Stimulated activated memory B cell treated with anti-CD40 and anti-IgM and Interleukin-4, amounts not matched to agents 10 μg/mL and 1 μg/mL and 100 μg/mL, for 72 hours (primary cell): Measurements from ENCODE around the gene CCDC154.

Experiments
- ATAC-seq: fragments of 150-1000 bp; cut with Tn5 transposase; 2 replicates; pipeline ENCODE4 v1.10.0; 2021
- H3K27ac Mint-ChIP-seq: one replicate; pipeline ENCODE4 v1.8.0; 2022; ENCODE audit warnings: mild to moderate bottlenecking, mixed read lengths
- H3K27me3 Mint-ChIP-seq: one replicate; pipeline ENCODE4 v1.8.0; 2022; ENCODE audit warnings: mixed read lengths
- H3K36me3 Mint-ChIP-seq: one replicate; pipeline ENCODE4 v1.8.0; 2022; ENCODE audit warnings: mixed read lengths
- H3K4me1 Mint-ChIP-seq: one replicate; pipeline ENCODE4 v1.8.0; 2022; ENCODE audit warnings: mixed read lengths
- H3K4me3 Mint-ChIP-seq: one replicate; pipeline ENCODE4 v1.8.0; 2022; ENCODE audit warnings: mild to moderate bottlenecking, moderate library complexity, mixed read lengths
- H3K9me3 Mint-ChIP-seq: one replicate; pipeline ENCODE4 v1.8.0; 2022; ENCODE audit warnings: mixed read lengths

CCDC154 gene

GRCh38 chr16:1408171-1408837 is 36.1 kb downstream of the CCDC154 start:
- peaks cover 21% of the 10 kb centered on the region for H3K36me3 Mint-ChIP-seq
- peak; percentile 95 for ATAC-seq
- H3K4me1 Mint-ChIP-seq: peaks cover 44% of the 10 kb centered on the region
- peak overlapping the region; percentile 94 for H3K4me3 Mint-ChIP-seq
- no peaks in the 10 kb centered on the region for H3K9me3 Mint-ChIP-seq
- no peaks in the 10 kb centered on the region for H3K27me3 Mint-ChIP-seq
- peak overlapping the region; percentile 75 for H3K27ac Mint-ChIP-seq

- Mint-ChIP-seq H3K36me3 (peaks cover 26% of the 10 kb centered on the region), H3K4me3 (peak overlapping the region; percentile 94), H3K27me3 (no peaks in the 10 kb centered on the region), H3K9me3 (no peaks in the 10 kb centered on the region), H3K27ac (peak overlapping the region; percentile 75), H3K4me1 (peaks cover 44% of the 10 kb centered on the region)
- no peak for ATAC-seq
Observed at GRCh38 chr16:1407753-1408152, 36.6 kb downstream of the CCDC154 start.

GRCh38 chr16:1403733-1404132 is 40.6 kb downstream of the CCDC154 start:
- no peak overlapping the region for H3K4me3 Mint-ChIP-seq
- peaks cover 28% of the 10 kb centered on the region for H3K4me1 Mint-ChIP-seq
- H3K27ac Mint-ChIP-seq: no peak overlapping the region
- H3K36me3 Mint-ChIP-seq: peaks cover 46% of the 10 kb centered on the region
- no peaks in the 10 kb centered on the region for H3K9me3 Mint-ChIP-seq
- ATAC-seq: no peak
- no peaks in the 10 kb centered on the region for H3K27me3 Mint-ChIP-seq

- peaks cover 21% of the 10 kb centered on the region for H3K4me1 Mint-ChIP-seq
- no peaks in the 10 kb centered on the region for H3K9me3 Mint-ChIP-seq
- no peaks in the 10 kb centered on the region for H3K27me3 Mint-ChIP-seq
- H3K36me3 Mint-ChIP-seq: peaks cover 53% of the 10 kb centered on the region
- ATAC-seq: no peak
- no peak overlapping the region for H3K27ac Mint-ChIP-seq
- H3K4me3 Mint-ChIP-seq: no peak overlapping the region
Observed at GRCh38 chr16:1403036-1403435, 41.3 kb downstream of the CCDC154 start.

- peaks cover 8% of the 10 kb centered on the region for H3K4me1 Mint-ChIP-seq
- no peaks in the 10 kb centered on the region for H3K27me3 Mint-ChIP-seq
- ATAC-seq: no peak
- H3K27ac Mint-ChIP-seq: no peak overlapping the region
- no peaks in the 10 kb centered on the region for H3K9me3 Mint-ChIP-seq
- peaks cover 56% of the 10 kb centered on the region for H3K36me3 Mint-ChIP-seq
- no peak overlapping the region for H3K4me3 Mint-ChIP-seq
Observed at GRCh38 chr16:1401758-1402154, 42.6 kb downstream of the CCDC154 start.

GRCh38 chr16:1401061-1401757 is 43.1 kb downstream of the CCDC154 start:
- H3K9me3 Mint-ChIP-seq: no peaks in the 10 kb centered on the region
- H3K27ac Mint-ChIP-seq: no peak overlapping the region
- H3K4me3 Mint-ChIP-seq: no peak overlapping the region
- ATAC-seq: no peak
- no peaks in the 10 kb centered on the region for H3K27me3 Mint-ChIP-seq
- H3K36me3 Mint-ChIP-seq: peaks cover 59% of the 10 kb centered on the region
- H3K4me1 Mint-ChIP-seq: peaks cover 7% of the 10 kb centered on the region

GRCh38 chr16:1398826-1399581 is 45.4 kb downstream of the CCDC154 start:
- Mint-ChIP-seq H3K27ac (no peak overlapping the region), H3K9me3 (no peaks in the 10 kb centered on the region), H3K27me3 (no peaks in the 10 kb centered on the region), H3K4me1 (no peaks in the 10 kb centered on the region), H3K4me3 (no peak overlapping the region), H3K36me3 (peaks cover 49% of the 10 kb centered on the region)
- no peak for ATAC-seq

GRCh38 chr16:1398351-1398750 is 46.0 kb downstream of the CCDC154 start:
- Mint-ChIP-seq H3K4me3 (no peak overlapping the region), H3K4me1 (no peaks in the 10 kb centered on the region), H3K9me3 (no peaks in the 10 kb centered on the region), H3K27ac (no peak overlapping the region), H3K27me3 (no peaks in the 10 kb centered on the region), H3K36me3 (peaks cover 45% of the 10 kb centered on the region)
- no peak for ATAC-seq

- Mint-ChIP-seq H3K36me3 (peaks cover 43% of the 10 kb centered on the region), H3K27ac (no peak overlapping the region), H3K27me3 (no peaks in the 10 kb centered on the region), H3K4me3 (no peak overlapping the region), H3K9me3 (no peaks in the 10 kb centered on the region), H3K4me1 (no peaks in the 10 kb centered on the region)
- ATAC-seq: no peak
Observed at GRCh38 chr16:1397779-1398178, 46.6 kb downstream of the CCDC154 start.

GRCh38 chr16:1395444-1396031 is 48.8 kb downstream of the CCDC154 start:
- Mint-ChIP-seq H3K27ac (no peak overlapping the region), H3K9me3 (no peaks in the 10 kb centered on the region), H3K36me3 (peaks cover 30% of the 10 kb centered on the region), H3K27me3 (no peaks in the 10 kb centered on the region), H3K4me1 (no peaks in the 10 kb centered on the region), H3K4me3 (no peak overlapping the region)
- no peak for ATAC-seq

GRCh38 chr16:1394367-1394951 is 49.9 kb downstream of the CCDC154 start:
- no peaks in the 10 kb centered on the region for H3K4me1 Mint-ChIP-seq
- peaks cover 36% of the 10 kb centered on the region for H3K36me3 Mint-ChIP-seq
- no peak overlapping the region for H3K27ac Mint-ChIP-seq
- H3K27me3 Mint-ChIP-seq: no peaks in the 10 kb centered on the region
- no peak overlapping the region for H3K4me3 Mint-ChIP-seq
- H3K9me3 Mint-ChIP-seq: no peaks in the 10 kb centered on the region
- no peak for ATAC-seq

- Mint-ChIP-seq H3K27ac (no peak overlapping the region), H3K27me3 (no peaks in the 10 kb centered on the region), H3K9me3 (no peaks in the 10 kb centered on the region), H3K4me1 (no peaks in the 10 kb centered on the region), H3K4me3 (no peak overlapping the region), H3K36me3 (peaks cover 33% of the 10 kb centered on the region)
- no peak for ATAC-seq
Observed at GRCh38 chr16:1393613-1394176, 50.7 kb downstream of the CCDC154 start.

- no peak for ATAC-seq
- no peaks in the 10 kb centered on the region for H3K4me1 Mint-ChIP-seq
- no peaks in the 10 kb centered on the region for H3K27me3 Mint-ChIP-seq
- H3K9me3 Mint-ChIP-seq: no peaks in the 10 kb centered on the region
- no peak overlapping the region for H3K27ac Mint-ChIP-seq
- H3K36me3 Mint-ChIP-seq: peaks cover 27% of the 10 kb centered on the region
- H3K4me3 Mint-ChIP-seq: no peak overlapping the region
Observed at GRCh38 chr16:1392826-1393225, 51.5 kb downstream of the CCDC154 start.

- Mint-ChIP-seq H3K4me3 (no peak overlapping the region), H3K27ac (no peak overlapping the region), H3K9me3 (no peaks in the 10 kb centered on the region), H3K4me1 (no peaks in the 10 kb centered on the region), H3K27me3 (no peaks in the 10 kb centered on the region), H3K36me3 (peaks cover 32% of the 10 kb centered on the region)
- ATAC-seq: no peak
Observed at GRCh38 chr16:1390239-1390779, 54.0 kb downstream of the CCDC154 start.
